SJCRH30 (cell line): ENCODE measurements around the gene SLC35F1. TPM values are rescaled to one million over a fixed set of nuclear protein-coding genes. Genes with fewer than 3 reads are reported as not detected.

Experiments used
- DNase-seq, 2 experiments: peaks; one replicate each; pipeline ENCODE4 v3.0.0-alpha.2; 2015 to 2020
- H3K27ac ChIP-seq: fragments of 250-450 bp; sonication (Bioruptor Pico); 2 replicates; pipeline ENCODE4 v1.5.1; 2020; ENCODE audit warnings: mild to moderate bottlenecking, moderate library complexity
- H3K27me3 ChIP-seq: fragments of 250-450 bp; sonication (Bioruptor Pico); 2 replicates; pipeline ENCODE4 v1.5.1; 2020; ENCODE audit warnings: mild to moderate bottlenecking, moderate library complexity
- H3K36me3 ChIP-seq: fragments of 250-450 bp; sonication (Bioruptor Pico); 2 replicates; pipeline ENCODE4 v1.5.1; 2020; ENCODE audit warnings: mild to moderate bottlenecking, moderate library complexity
- H3K4me1 ChIP-seq: fragments of 250-450 bp; sonication (Bioruptor Pico); 2 replicates; pipeline ENCODE4 v1.5.1; 2020; ENCODE audit warnings: mild to moderate bottlenecking, moderate library complexity
- H3K4me3 ChIP-seq: fragments of 250-450 bp; sonication (Bioruptor Pico); 2 replicates; pipeline ENCODE4 v1.5.1; 2020; ENCODE audit warnings: mild to moderate bottlenecking, moderate library complexity
- H3K9me3 ChIP-seq: fragments of 250-450 bp; sonication (Bioruptor Pico); replicated peaks from 2 replicates; pipeline ENCODE4 v1.5.1; 2020; ENCODE audit warnings: mild to moderate bottlenecking, moderate library complexity
- total RNA-seq: library from RNA; depleted of rRNA; stranded (reverse); fragments of >200 nt; shearing (Covaris generic); gene quantifications from 2 replicates; pipeline ENCODE4 v1.2.3, GENCODE V29; 2014

SLC35F1 gene
- total RNA-seq, 1 experiment from 2014 or later: 1.2 TPM

DNA sequence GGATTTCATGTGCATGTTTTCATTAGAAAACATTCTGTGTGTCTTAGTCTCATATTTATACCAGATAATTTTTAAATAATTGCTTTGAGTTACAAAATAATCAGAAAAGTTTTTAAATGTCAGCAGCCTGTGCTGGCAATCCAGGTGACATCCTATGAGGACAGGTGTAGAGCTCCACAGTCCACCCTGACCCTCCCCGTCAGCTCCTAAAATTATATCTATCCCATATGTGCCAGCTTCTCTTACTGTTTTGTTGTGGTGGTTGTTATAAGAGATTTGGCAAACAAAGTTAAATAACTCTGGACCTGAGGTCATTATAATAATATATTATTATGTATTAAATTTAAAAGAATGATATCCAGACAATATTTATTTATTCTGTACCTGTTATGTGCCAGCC is 387.8 kb downstream of the SLC35F1 start:
- no peak overlapping the region for H3K4me3 ChIP-seq
- no peaks in the 10 kb centered on the region; the same call in 1 of the 2 replicates for H3K4me1 ChIP-seq
- H3K27me3 ChIP-seq: no peaks in the 10 kb centered on the region; the same call in 1 of the 2 replicates
- H3K9me3 ChIP-seq: no peaks in the 10 kb centered on the region; the same call in 1 of the 2 replicates
- H3K27ac ChIP-seq: no peak overlapping the region
- no peak for DNase-seq
- no peaks in the 10 kb centered on the region for H3K36me3 ChIP-seq

DNA sequence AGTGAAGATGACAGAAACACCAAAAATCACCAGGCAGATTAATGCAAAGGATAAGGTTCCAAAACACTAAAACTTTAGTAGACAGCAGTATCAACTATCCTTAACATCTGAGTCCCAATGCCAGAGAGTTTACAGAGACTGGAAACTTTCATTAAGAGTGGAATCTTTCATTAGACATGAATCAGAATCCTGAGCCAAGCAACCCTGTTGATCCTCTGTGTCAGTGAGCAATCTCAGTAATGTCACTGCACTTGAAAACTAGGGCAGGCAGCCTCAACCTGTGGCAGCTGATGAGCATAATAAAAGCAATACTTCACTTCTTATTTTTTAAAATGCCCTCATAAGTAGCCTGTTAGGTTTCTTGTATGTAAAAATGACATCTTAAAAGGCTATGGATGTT is 388.3 kb downstream of the SLC35F1 start:
- Histone ChIP-seq H3K27me3 (no peaks in the 10 kb centered on the region; the same call in 1 of the 2 replicates), H3K4me1 (no peaks in the 10 kb centered on the region; the same call in 1 of the 2 replicates), H3K9me3 (no peaks in the 10 kb centered on the region; the same call in 1 of the 2 replicates), H3K27ac (no peak overlapping the region), H3K4me3 (no peak overlapping the region), H3K36me3 (no peaks in the 10 kb centered on the region)
- DNase-seq: no peak

DNA sequence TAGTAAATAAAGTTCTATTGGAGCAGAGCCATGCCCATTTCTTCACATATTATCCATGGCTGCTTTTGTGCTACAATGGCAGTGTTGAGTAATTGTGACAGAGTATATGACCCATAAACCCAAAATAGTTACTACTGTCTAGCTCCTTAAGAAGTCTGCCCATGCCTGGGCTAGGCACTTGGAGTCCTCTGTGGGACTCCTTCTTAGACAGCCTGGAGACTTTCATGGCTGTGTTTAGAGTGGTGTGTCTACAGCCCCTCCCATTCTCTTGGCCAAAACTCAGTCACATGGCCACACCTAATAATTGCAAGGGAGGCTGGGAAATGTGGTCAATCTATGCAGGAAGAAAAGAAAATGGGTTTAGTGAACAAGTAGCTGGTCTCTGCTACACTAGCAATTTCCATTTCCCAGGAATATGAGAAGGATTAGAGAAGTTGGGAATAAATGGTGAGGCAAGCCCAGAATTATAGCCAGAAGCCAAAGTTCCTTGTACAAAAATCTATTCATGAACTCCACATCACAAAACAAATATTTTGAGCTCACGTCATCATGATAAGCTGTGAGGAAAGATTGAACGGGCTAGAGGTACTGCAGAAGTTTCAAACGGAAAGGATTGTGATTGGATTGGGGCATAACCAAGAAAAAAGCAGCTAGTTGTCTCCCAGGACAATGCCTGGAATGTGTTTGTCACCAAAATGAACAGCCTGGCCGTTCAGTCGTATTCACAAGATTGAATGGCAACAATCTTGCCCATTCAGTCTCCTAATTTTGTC is 389.3 kb downstream of the SLC35F1 start:
- no peaks in the 10 kb centered on the region; the same call in 1 of the 2 replicates for H3K4me1 ChIP-seq
- DNase-seq: no peak
- no peaks in the 10 kb centered on the region; the same call in 1 of the 2 replicates for H3K27me3 ChIP-seq
- no peaks in the 10 kb centered on the region for H3K36me3 ChIP-seq
- H3K9me3 ChIP-seq: no peaks in the 10 kb centered on the region; the same call in 1 of the 2 replicates
- H3K27ac ChIP-seq: no peak overlapping the region
- no peak overlapping the region for H3K4me3 ChIP-seq

DNA sequence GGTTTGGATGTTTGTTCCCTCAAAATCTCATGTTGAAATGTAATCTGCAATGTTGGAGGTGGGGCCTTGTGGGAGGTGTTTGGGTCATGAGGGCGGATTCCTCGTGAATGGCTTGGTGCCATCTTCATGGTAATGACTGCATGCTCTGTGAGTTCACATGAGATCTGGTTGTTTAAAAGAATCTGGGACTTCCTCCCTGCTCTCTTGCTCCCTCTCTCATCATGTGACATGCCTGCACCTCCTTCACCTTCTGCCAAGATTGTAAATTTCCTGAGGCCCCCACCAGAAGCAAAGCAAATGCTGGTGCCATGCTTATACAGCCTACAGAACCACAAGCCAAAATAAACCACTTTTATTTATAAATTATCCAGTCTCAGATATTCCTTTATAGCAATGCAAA is 390.8 kb downstream of the SLC35F1 start:
- Histone ChIP-seq H3K9me3 (no peaks in the 10 kb centered on the region; the same call in 1 of the 2 replicates), H3K27ac (no peak overlapping the region), H3K4me3 (no peak overlapping the region), H3K36me3 (no peaks in the 10 kb centered on the region), H3K4me1 (no peaks in the 10 kb centered on the region; the same call in 1 of the 2 replicates), H3K27me3 (no peaks in the 10 kb centered on the region)
- DNase-seq: no peak

DNA sequence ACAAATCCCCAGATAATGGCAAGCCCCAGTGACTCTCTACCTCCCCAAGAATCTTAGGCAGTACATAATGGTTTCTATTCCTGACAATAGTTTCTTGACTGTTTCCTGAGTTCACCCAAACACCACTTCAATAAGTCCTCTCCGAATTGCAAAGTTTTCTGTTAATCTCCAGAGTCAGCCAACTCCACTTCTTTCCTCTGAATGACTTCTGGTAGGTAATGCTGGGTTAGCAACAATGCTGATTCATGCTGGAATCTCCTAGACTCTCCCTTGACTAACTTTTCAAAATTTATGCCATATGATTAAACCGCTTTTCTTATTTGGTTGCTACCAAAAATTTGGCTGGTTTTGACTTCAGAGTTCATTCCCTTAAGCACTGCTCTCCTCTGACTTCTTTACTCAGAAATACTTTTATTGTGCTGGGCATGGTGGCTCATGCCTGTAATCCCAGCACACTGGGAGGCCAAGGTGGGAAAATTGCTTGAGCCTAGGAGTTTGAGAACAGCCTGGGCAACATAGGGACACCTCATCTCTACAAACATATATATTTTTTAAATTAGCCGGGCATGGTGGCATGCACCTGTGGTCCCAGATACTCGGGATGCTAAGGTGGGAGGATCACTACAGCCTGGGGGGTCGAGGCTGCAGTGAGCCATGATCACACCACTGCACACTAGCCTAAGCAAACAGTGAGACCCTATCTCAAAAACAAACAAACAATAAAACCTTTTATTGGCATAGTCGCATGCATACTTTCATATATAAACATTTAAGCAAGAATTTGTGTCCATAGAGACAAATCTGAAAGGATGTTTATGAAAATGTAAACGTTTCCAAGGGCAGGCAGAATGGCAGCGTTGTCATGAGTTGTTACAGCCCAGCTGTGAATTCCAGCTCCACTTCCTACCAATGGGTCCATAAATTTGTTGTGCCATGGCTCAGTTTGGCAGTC is 391.7 kb downstream of the SLC35F1 start:
- H3K4me3 ChIP-seq: no peak overlapping the region
- H3K27me3 ChIP-seq: no peaks in the 10 kb centered on the region
- DNase-seq: peak; percentile 22 to 29
- H3K9me3 ChIP-seq: no peaks in the 10 kb centered on the region; the same call in 1 of the 2 replicates
- H3K27ac ChIP-seq: no peak overlapping the region
- no peaks in the 10 kb centered on the region for H3K36me3 ChIP-seq
- H3K4me1 ChIP-seq: no peaks in the 10 kb centered on the region; the same call in 1 of the 2 replicates

DNA sequence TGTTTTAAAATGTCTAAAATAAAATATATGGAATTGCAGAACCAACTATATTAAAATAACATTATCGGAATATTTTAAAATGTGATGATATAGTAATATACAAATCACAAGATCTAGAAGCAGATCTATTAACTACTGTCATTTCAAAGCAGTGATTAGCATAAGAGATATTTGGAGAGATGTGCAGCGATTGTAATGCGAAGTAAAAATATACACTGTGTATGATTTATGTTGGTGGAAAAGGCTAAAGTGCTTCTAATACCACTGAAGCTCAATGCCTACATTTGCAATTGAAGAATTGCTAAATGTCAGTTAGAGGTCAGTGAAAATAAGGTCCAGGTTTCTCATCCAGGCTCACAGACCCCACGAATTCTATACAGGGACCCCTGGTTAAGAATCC is 392.4 kb downstream of the SLC35F1 start:
- Histone ChIP-seq H3K4me3 (no peak overlapping the region), H3K4me1 (no peaks in the 10 kb centered on the region; the same call in 1 of the 2 replicates), H3K36me3 (no peaks in the 10 kb centered on the region), H3K9me3 (no peaks in the 10 kb centered on the region), H3K27me3 (no peaks in the 10 kb centered on the region), H3K27ac (no peak overlapping the region)
- no peak for DNase-seq

DNA sequence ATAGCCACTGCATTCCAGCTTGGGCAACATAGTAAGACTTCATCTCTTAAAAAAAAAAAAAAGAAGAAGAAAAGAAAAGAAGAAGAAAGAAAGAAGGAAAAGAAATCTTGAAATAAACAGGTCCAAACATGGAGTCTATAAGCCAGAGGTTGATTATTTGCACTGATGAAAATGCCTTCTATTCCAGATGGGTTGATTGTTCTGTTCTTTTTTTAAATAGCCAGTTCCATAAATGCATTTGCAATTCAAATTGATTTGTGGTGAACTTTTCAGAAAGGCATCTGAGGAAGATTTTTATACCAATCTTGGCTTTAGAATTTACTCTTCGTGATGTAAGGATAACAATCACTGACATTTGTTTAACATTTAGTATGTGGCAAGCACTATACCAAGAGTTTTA is 397.3 kb downstream of the SLC35F1 start:
- DNase-seq: no peak
- H3K4me3 ChIP-seq: no peak overlapping the region
- no peaks in the 10 kb centered on the region; the same call in 1 of the 2 replicates for H3K4me1 ChIP-seq
- H3K27me3 ChIP-seq: no peaks in the 10 kb centered on the region
- H3K36me3 ChIP-seq: no peaks in the 10 kb centered on the region
- no peak overlapping the region for H3K27ac ChIP-seq
- H3K9me3 ChIP-seq: no peaks in the 10 kb centered on the region

DNA sequence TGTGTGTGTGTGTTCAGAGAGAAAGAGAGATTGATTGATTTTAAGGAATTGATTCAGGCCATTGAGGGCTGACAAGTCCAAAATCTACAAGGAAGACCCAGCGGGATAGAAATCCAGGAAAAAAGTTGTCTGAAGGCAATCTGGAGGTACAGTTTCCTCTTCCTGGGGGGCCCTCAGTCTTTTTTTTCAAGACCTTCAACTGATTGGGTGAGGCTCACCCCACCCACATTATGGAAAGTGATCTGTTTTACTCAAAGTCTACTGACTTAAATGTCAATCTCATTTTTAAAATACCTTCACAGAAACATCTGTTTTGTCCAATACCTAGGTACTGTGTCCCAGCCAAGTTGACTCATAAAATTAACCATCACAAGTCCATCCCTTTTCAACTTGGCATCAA is 398.0 kb downstream of the SLC35F1 start:
- Histone ChIP-seq H3K27me3 (no peaks in the 10 kb centered on the region), H3K4me1 (no peaks in the 10 kb centered on the region), H3K27ac (no peak overlapping the region), H3K36me3 (no peaks in the 10 kb centered on the region), H3K9me3 (no peaks in the 10 kb centered on the region), H3K4me3 (no peak overlapping the region)
- DNase-seq: no peak

DNA sequence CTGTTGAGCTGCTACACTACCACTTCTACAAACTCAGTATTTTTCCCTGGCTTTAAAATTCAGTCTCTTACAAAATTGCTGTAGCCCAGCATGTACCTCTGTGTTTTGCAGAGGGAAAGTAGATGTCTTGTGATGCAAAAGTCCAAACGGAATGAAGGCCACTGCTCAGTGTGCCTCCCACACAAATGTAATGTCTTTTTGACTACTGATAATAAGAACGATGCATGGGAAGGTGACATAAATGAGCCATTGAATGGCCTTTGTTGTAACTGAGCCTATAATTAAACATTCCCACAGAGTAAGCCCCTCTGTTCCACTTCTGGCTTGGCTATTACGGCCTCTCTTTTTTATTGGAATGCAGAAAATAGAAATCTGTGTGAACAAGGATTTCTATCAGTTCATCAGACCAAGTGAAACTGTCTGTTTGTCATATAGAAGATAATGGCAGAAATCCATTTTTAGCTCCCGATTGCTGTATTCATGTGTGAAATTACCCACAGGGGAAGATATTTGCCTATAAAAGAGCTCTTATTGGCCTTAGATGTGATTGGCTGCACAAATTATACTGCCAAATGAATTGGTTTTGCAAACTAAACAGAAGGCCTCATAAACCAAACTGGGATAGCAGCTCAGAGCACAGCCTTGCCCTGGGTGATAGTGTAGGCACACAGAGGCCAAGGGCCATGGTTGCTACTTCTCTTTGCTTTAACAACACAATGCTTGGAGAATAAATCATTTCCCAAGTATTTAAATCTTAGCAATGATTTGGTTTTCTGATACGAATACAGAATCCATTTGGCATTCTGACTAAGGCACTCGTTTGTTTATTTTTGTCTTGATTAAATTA is 399.6 kb downstream of the SLC35F1 start:
- Histone ChIP-seq H3K27me3 (no peaks in the 10 kb centered on the region), H3K36me3 (no peaks in the 10 kb centered on the region), H3K27ac (no peak overlapping the region), H3K4me1 (no peaks in the 10 kb centered on the region), H3K9me3 (no peaks in the 10 kb centered on the region), H3K4me3 (no peak overlapping the region)
- DNase-seq: no peak

DNA sequence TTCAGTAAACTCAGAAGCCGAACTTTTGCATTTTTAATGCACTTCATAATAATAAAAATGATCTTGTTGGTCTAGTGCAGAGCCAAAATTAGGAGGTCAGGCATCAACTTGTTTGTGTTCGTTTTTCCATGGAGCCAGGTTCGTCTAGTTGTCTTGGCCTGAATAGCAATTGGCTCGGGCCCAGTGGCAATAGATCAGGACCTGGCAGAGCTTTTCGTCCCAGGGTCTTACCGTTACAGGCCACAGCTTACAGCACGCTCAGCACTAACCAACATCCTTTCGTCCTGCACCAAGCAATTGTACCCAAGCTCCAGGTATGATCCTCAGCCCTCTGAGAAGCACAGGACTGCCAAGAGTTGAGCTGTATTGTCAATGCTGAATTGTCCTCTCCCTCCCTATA is 400.5 kb downstream of the SLC35F1 start:
- no peak overlapping the region for H3K27ac ChIP-seq
- no peaks in the 10 kb centered on the region for H3K4me1 ChIP-seq
- H3K36me3 ChIP-seq: no peaks in the 10 kb centered on the region
- no peaks in the 10 kb centered on the region for H3K9me3 ChIP-seq
- no peak overlapping the region for H3K4me3 ChIP-seq
- DNase-seq: no peak
- no peaks in the 10 kb centered on the region for H3K27me3 ChIP-seq

DNA sequence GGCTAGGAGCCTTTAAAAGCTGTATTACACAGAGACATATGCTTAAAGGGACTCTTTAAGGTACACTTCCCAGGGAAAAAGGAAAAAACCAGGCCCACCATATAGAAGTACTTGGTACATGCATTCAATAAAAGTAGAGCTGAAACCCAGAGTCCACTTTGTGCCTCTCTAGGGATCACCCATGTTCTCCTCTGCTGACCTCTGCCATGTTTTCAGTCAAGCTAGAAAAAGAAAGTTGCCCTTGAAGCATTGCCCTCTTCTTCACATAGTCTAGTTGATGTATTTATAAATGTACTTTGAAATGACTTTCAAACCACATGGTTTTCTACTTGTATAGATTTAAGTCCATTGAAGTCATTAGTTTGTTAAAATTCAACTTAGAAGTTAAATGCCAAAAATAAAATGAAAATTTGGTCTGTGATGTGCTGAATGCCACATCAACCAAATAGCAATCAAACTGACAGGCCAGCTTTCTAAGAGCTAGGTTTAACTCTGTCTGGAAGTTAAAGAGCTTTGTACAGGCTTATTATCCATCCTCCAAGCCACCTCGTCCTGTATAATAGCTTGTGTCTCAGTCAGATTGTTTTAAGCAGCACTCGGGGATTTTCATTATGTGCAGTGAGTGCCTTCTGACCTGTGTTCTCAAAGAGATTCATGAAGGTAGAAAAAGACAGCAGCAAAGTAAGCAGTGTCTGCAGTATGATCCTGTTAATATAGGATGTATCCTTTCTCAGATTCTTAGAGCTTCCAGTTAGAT is 402.5 kb downstream of the SLC35F1 start:
- H3K4me3 ChIP-seq: no peak overlapping the region
- no peaks in the 10 kb centered on the region for H3K9me3 ChIP-seq
- DNase-seq: no peak
- no peaks in the 10 kb centered on the region for H3K36me3 ChIP-seq
- H3K27me3 ChIP-seq: no peaks in the 10 kb centered on the region
- no peak overlapping the region for H3K27ac ChIP-seq
- H3K4me1 ChIP-seq: peaks cover 4% of the 10 kb centered on the region; the same call in 1 of the 2 replicates

DNA sequence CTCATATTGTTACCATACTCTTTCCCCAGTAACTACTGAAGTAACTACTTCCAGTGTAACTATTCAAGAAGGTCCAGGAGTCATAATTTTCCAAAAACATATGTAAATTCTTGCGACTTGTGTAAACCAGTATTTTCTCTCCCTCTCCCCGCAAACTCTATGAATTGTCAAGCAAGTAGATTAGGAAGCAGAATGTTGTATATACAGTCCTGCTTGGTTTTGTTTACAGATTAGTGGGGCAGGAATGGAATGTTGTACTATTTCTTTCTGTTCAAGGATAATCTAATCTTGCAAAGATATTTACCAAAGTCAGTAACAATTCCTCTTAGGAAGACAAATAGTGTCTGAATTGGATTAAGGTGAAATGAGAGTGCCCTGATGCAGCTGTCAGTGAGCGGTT is 406.1 kb downstream of the SLC35F1 start:
- DNase-seq: peak in 1 of 2 experiments; percentile 9
- no peaks in the 10 kb centered on the region for H3K9me3 ChIP-seq
- H3K27ac ChIP-seq: no peak overlapping the region
- peaks cover 4% of the 10 kb centered on the region; the same call in 1 of the 2 replicates for H3K4me1 ChIP-seq
- no peaks in the 10 kb centered on the region for H3K27me3 ChIP-seq
- no peaks in the 10 kb centered on the region for H3K36me3 ChIP-seq
- H3K4me3 ChIP-seq: no peak overlapping the region

DNA sequence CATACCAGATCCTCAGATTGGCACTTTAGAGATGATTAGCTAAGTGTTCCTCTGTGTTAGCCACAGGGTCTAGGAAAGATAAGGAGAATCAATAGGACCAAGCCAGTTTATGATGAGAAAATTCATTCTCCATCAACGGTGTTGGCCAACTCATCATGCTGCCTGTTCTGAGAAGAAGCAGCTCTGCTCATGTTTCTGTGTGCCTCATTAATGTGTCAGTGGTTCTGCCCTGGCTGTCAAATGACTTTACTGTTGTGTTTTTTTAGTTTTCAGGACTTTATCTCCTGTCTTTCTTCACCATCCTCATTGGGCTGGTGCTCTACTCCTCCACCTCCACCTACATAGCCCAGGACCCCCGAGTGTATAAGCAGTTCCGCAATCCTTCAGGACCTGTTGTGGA is 406.7 kb downstream of the SLC35F1 start:
- no peak overlapping the region for H3K4me3 ChIP-seq
- H3K27ac ChIP-seq: no peak overlapping the region
- no peaks in the 10 kb centered on the region for H3K27me3 ChIP-seq
- H3K36me3 ChIP-seq: no peaks in the 10 kb centered on the region
- H3K9me3 ChIP-seq: no peaks in the 10 kb centered on the region
- DNase-seq: no peak
- peaks cover 4% of the 10 kb centered on the region; the same call in 1 of the 2 replicates for H3K4me1 ChIP-seq
